Mucosa of descending colon (tissue), 3 donors: Measurements from ENCODE around the gene CTNNAL1. TPM values are rescaled to one million over a fixed set of nuclear protein-coding genes. Genes with fewer than 3 reads are reported as not detected.

ENCODE experiments used
- ATAC-seq: fragments of 200-7000 bp; cut with Tn5 transposase; one replicate; pipeline ENCODE4 v1.9.1; 2020; ENCODE audit warnings: mild to moderate bottlenecking, moderate library complexity
- DNase-seq, 3 donors: peaks; one replicate each; pipeline ENCODE4 v3.0.0-alpha.2; 2020
- H3K36me3 ChIP-seq: fragments of 200-600 bp; one replicate; pipeline ENCODE4 v1.8.0; 2021; ENCODE audit warnings: low read depth, mild to moderate bottlenecking
- H3K4me1 ChIP-seq: fragments of 200-600 bp; one replicate; pipeline ENCODE4 v1.8.0; 2021; ENCODE audit warnings: low read depth, mild to moderate bottlenecking
- H3K4me3 ChIP-seq: fragments of 200-600 bp; one replicate; pipeline ENCODE4 v1.8.0; 2021; ENCODE audit warnings: mild to moderate bottlenecking
- H3K9me3 ChIP-seq: fragments of 200-600 bp; one replicate; pipeline ENCODE4 v1.8.0; 2021; ENCODE audit warnings: mild to moderate bottlenecking
- intact Hi-C, 2 donors: fragments of 100-400 bp; cut with DNase I in 1 of 2; cut with micrococcal nuclease in 1 of 2; formaldehyde crosslinking; loops; one replicate each; pipeline versions ENCODE4 v1.11.0 to v1.11.1; 2022; cut with DNase I, micrococcal nuclease
- total RNA-seq, 3 donors: library from RNA; stranded (reverse); fragmentation: NEBNext Ultra II Directional in 2 of 3; extraction: Animal tissue kit (Norgen Biotek cat#: 25700) in 2 of 3; gene quantifications; one replicate each; pipeline versions ENCODE4 v1.2.1 to v1.2.4, GENCODE V29; 2021 to 2023
- TF ChIP-seq, protein P1 (sequence below): fragments of 200-600 bp; IDR thresholded peaks from one replicate; pipeline ENCODE4 v1.8.0; 2022; ENCODE audit warnings: antibody characterized with exemption, mild to moderate bottlenecking
- donor health status: DM: no; HTN: no; CAD: no; lungs with moderate emphysema.
- donor health status: DM: no; HTN: no; CAD: no.
- donor health status: DM: no; HTN: yes; CAD: no.

Gene CTNNAL1
- total RNA-seq, 3 donors from 2014 or later = 8.3 to 21.9 (median 15.6) TPM

DNA sequence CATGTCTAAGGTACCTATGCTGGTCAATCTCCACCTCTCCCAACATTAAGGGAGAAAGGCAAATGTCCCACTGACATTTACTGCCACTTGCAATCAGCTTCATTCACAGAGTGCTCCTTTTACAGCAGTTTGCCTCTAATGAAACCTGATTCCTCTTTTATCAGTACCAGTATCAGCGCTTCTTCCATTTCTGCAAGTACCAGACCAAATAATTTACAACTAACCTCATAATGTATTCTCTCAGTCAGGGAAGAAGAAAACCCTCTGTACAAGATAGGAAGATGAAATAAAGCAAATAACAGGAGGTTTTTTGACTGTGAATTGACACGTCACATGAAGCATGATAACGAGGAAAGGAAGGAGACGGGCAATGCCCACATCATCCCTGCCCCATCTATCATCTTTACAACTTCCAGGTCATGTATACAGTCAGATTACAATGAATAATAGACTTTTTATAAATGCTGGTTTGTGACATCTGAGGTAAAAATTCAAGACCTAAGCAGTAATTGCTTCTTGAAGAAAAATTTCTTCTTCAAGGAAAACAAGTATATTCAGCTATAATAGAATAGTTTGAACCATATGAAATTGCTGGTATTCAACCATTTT is 57.2 kb downstream of the CTNNAL1 start:
- H3K36me3 ChIP-seq = no peaks in the 10 kb centered on the region
- H3K4me3 ChIP-seq = no peak overlapping the region
- no peaks in the 10 kb centered on the region for H3K9me3 ChIP-seq
- TF ChIP-seq, protein P1, sequence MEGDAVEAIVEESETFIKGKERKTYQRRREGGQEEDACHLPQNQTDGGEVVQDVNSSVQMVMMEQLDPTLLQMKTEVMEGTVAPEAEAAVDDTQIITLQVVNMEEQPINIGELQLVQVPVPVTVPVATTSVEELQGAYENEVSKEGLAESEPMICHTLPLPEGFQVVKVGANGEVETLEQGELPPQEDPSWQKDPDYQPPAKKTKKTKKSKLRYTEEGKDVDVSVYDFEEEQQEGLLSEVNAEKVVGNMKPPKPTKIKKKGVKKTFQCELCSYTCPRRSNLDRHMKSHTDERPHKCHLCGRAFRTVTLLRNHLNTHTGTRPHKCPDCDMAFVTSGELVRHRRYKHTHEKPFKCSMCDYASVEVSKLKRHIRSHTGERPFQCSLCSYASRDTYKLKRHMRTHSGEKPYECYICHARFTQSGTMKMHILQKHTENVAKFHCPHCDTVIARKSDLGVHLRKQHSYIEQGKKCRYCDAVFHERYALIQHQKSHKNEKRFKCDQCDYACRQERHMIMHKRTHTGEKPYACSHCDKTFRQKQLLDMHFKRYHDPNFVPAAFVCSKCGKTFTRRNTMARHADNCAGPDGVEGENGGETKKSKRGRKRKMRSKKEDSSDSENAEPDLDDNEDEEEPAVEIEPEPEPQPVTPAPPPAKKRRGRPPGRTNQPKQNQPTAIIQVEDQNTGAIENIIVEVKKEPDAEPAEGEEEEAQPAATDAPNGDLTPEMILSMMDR = no peak
- DNase-seq (no peak), ATAC-seq (no peak)
- intact Hi-C loops = no loop called here
- H3K4me1 ChIP-seq = peaks cover 3% of the 10 kb centered on the region

DNA sequence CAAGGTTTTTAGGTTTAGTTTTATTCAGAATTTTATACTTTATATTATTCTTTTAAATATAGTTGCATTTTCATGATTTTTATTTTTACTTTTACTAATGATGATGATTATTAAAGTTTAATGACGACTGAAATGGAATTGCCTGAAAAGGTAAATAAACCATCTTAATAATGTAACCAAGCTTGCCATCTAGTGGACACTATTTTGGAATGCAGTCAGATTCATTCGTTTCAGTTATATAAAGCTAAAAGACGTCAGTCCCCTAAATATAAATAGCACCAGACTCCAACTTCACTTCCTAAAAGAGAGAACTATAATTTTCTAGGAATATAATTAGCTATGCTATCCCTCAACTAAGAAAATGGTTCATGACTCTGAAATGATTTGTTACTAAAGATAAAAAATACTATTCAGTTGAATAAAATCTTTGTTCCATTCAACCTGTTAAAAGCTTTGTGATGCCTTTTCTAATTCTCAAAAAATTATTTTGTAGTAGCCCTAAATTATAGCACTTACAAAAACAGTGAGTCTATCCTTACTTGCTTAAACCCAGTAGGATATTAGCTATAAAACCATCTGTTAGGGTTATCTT is 59.2 kb downstream of the CTNNAL1 start:
- TF ChIP-seq, protein P1 = no peak
- peak in 1 of 3 donors; percentile 23 for DNase-seq
- Histone ChIP-seq H3K9me3 (no peaks in the 10 kb centered on the region), H3K4me1 (peaks cover 3% of the 10 kb centered on the region), H3K4me3 (no peak overlapping the region), H3K36me3 (no peaks in the 10 kb centered on the region)
- no peak for ATAC-seq
- intact Hi-C loops = no loop called here

DNA sequence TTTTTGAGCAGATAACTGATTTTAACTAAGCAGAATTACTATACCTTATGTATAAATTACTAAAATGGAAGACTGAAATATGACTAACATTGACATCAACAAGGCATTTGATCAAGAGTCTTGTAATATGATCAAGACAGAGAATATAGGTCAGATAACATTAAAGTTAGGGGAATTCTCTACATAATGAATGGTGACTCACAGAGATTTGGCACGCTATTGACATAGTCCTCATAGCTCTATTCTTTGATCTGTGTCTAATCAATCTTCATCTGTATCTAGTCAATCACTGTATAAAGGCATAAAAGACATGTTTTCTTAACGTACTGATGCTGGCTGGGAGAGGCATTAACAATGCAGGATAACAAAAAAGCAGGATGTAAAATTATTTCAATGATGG is 61.7 kb downstream of the CTNNAL1 start:
- no peak for DNase-seq
- Histone ChIP-seq H3K4me3 (no peak overlapping the region), H3K4me1 (peaks cover 3% of the 10 kb centered on the region), H3K36me3 (no peaks in the 10 kb centered on the region), H3K9me3 (no peaks in the 10 kb centered on the region)
- intact Hi-C loops = no loop called here
- ATAC-seq = no peak
- TF ChIP-seq, protein P1 = no peak

DNA sequence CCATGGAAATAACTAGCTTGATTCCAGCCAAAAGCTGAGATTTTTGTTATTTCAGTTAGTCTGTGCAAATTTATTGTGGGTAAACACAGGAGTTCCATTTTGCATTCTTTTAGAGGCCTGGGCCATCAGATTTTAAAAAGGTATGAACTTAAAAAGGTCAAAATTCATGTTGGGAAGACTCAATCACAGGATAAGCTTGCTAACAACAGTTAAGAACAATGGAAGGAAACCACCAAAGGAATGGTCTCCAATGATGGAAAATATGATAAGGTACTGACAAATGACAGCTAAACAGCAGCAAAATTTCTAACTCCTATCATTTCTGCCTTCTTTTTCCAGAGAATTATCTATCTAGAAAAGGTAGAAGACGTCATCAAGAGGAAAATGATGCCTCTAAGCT is 63.1 kb downstream of the CTNNAL1 start:
- H3K4me3 ChIP-seq = no peak overlapping the region
- TF ChIP-seq, protein P1 = no peak
- intact Hi-C loops = no loop called here
- DNase-seq = no peak
- no peak for ATAC-seq
- H3K4me1 ChIP-seq = peaks cover 3% of the 10 kb centered on the region
- H3K36me3 ChIP-seq = no peaks in the 10 kb centered on the region
- no peaks in the 10 kb centered on the region for H3K9me3 ChIP-seq

DNA sequence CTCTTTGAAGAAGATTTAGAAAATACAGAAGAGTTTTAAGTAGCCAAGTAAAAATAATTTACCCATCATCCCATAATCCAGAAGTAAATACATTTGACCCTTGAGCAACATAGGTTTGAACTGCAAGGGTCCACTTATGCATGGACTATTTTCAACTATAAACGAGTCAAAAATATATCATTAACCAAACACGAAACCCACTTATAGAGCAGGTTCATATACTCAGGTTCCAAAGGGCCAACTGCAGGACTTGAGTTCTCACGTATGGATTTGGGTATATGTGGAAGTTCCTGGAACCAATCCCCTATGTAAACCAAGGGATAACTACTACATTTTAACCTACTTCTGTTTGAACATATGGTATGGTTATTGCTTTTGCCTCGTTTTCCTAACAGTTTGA is 73.3 kb downstream of the CTNNAL1 start:
- DNase-seq (no peak), ATAC-seq (no peak)
- intact Hi-C loops = no loop called here
- H3K4me1 ChIP-seq = peaks cover 4% of the 10 kb centered on the region
- no peaks in the 10 kb centered on the region for H3K36me3 ChIP-seq
- H3K4me3 ChIP-seq = no peak overlapping the region
- TF ChIP-seq, protein P1 = no peak
- H3K9me3 ChIP-seq = no peaks in the 10 kb centered on the region
